VCaP (cell line): Measurements from ENCODE around the gene RNF6.

Experiments
- H3K27ac ChIP-seq: fragments of 450-650 bp; 2 replicates; pipeline ENCODE4 v1.5.1; 2017
- CTCF ChIP-seq: fragments of 450-650 bp; conservative IDR thresholded peaks from 2 replicates; pipeline ENCODE4 v1.5.1; 2017; ENCODE audit warnings: mild to moderate bottlenecking, moderate library complexity

The RNF6 gene

GRCh38 chr13:26222520-26223046 is 469 bp upstream of the RNF6 start:
- peak overlapping the region; percentile 96 for H3K27ac ChIP-seq
- no peak for TF ChIP-seq CTCF

- peak overlapping the region; percentile 96 for H3K27ac ChIP-seq
- TF ChIP-seq CTCF: no peak
These were observed 754 bp downstream of the RNF6 start for GRCh38 chr13:26221399-26221720.

GRCh38 chr13:26220575-26220974 is 1.5 kb downstream of the RNF6 start:
- TF ChIP-seq CTCF: no peak
- peak overlapping the region; percentile 96 for H3K27ac ChIP-seq

GRCh38 chr13:26219726-26220125 is 2.4 kb downstream of the RNF6 start:
- no peak overlapping the region for H3K27ac ChIP-seq
- no peak for TF ChIP-seq CTCF

GRCh38 chr13:26216042-26216441 is 6.1 kb downstream of the RNF6 start:
- no peak for TF ChIP-seq CTCF
- H3K27ac ChIP-seq: no peak overlapping the region

GRCh38 chr13:26213982-26214381 is 8.1 kb downstream of the RNF6 start:
- no peak for TF ChIP-seq CTCF
- H3K27ac ChIP-seq: no peak overlapping the region

GRCh38 chr13:26213345-26213744 is 8.8 kb downstream of the RNF6 start:
- no peak for TF ChIP-seq CTCF
- H3K27ac ChIP-seq: no peak overlapping the region

- no peak overlapping the region for H3K27ac ChIP-seq
- TF ChIP-seq CTCF: no peak
These were observed 13.8 kb downstream of the RNF6 start for GRCh38 chr13:26208287-26208686.
